ENCODE measurements around the gene EIF4H. TPM values are rescaled to one million over a fixed set of nuclear protein-coding genes. Genes with fewer than 3 reads are reported as not detected.
"Not testable (repeated sequence)": the region's sequence is repeated elsewhere in the genome, so short reads cannot be mapped to it uniquely, and the experiment has no call there.

Gene EIF4H
- 208 TPM for polyA plus RNA-seq (ENCODE audit: insufficient read length)

GRCh38 chr7:74173866-74174605 is at the start of gene EIF4H:
TSS of gene EIF4H (plus strand) at chr7:74174356. CDS start at chr7:74174384, 28 bp downstream.
- DNase-seq (ENCODE audit: low read depth) = peak; percentile 87

GRCh38 chr7:74126220-74126880 is 47.8 kb upstream of the EIF4H start:
- no peak for DNase-seq (ENCODE audit: low read depth)

GRCh38 chr7:74129887-74130286 is 44.3 kb upstream of the EIF4H start:
- DNase-seq (ENCODE audit: low read depth) = no peak

- DNase-seq (ENCODE audit: low read depth) = no peak
These were observed 43.6 kb upstream of the EIF4H start for GRCh38 chr7:74130518-74130917.

- DNase-seq (ENCODE audit: low read depth) = no peak
These were observed 40.0 kb upstream of the EIF4H start for GRCh38 chr7:74134117-74134620.

- DNase-seq (ENCODE audit: low read depth) = no peak
These were observed 35.8 kb upstream of the EIF4H start for GRCh38 chr7:74138334-74138867.

- no peak for DNase-seq (ENCODE audit: low read depth)
These were observed 35.0 kb upstream of the EIF4H start for GRCh38 chr7:74138945-74139843.

GRCh38 chr7:74141705-74142104 is 32.5 kb upstream of the EIF4H start:
- no peak for DNase-seq (ENCODE audit: low read depth)

- DNase-seq (ENCODE audit: low read depth) = no peak
These were observed 30.8 kb upstream of the EIF4H start for GRCh38 chr7:74143383-74143782.

GRCh38 chr7:74148491-74148890 is 25.7 kb upstream of the EIF4H start:
- no peak for DNase-seq (ENCODE audit: low read depth)

GRCh38 chr7:74149071-74149470 is 25.1 kb upstream of the EIF4H start:
- no peak for DNase-seq (ENCODE audit: low read depth)

- DNase-seq (ENCODE audit: low read depth) = no peak
These were observed 24.6 kb upstream of the EIF4H start for GRCh38 chr7:74149603-74150002.

GRCh38 chr7:74153736-74154135 is 20.4 kb upstream of the EIF4H start:
- DNase-seq (ENCODE audit: low read depth) = no peak

GRCh38 chr7:74155810-74156395 is 18.3 kb upstream of the EIF4H start:
- DNase-seq (ENCODE audit: low read depth) = no peak

GRCh38 chr7:74157605-74158004 is 16.6 kb upstream of the EIF4H start:
- no peak for DNase-seq (ENCODE audit: low read depth)

- DNase-seq (ENCODE audit: low read depth) = no peak
These were observed 9.1 kb upstream of the EIF4H start for GRCh38 chr7:74164985-74165456.

GRCh38 chr7:74165867-74166593 is 8.1 kb upstream of the EIF4H start:
- no peak for DNase-seq (ENCODE audit: low read depth)

GRCh38 chr7:74167324-74167723 is 6.8 kb upstream of the EIF4H start:
- not testable (repeated sequence) for DNase-seq (ENCODE audit: low read depth)

GRCh38 chr7:74173074-74173473 is 1.1 kb upstream of the EIF4H start:
- DNase-seq (ENCODE audit: low read depth) = no peak

- no peak for DNase-seq (ENCODE audit: low read depth)
These were observed 678 bp upstream of the EIF4H start for GRCh38 chr7:74173491-74173865.
